ACC112 (cell line): ENCODE results near the gene KRT14.

Source experiments
- H2AFZ ChIP-seq: fragments of 200-600 bp; sonication (generic); one replicate; pipeline ENCODE4 v1.6.0; 2017; ENCODE audit warnings: antibody characterized with exemption, low read length; ENCODE audit not compliant: unreplicated experiment
- H3K27ac ChIP-seq: fragments of 200-600 bp; sonication (generic); 2 replicates; pipeline ENCODE4 v1.5.1; 2014; ENCODE audit warnings: low read depth, mild to moderate bottlenecking, antibody characterized with exemption, low read length, moderate library complexity
- H3K27me3 ChIP-seq: fragments of 200-600 bp; sonication (generic); 2 replicates; pipeline ENCODE4 v1.6.1; 2014; ENCODE audit warnings: mild to moderate bottlenecking, antibody characterized with exemption, low read length, moderate library complexity, mixed read lengths; ENCODE audit not compliant: insufficient read depth
- H3K36me3 ChIP-seq: fragments of 200-600 bp; sonication (generic); 2 replicates; pipeline ENCODE4 v1.6.1; 2016; ENCODE audit warnings: mild to moderate bottlenecking, antibody characterized with exemption, low read length, moderate library complexity, mixed read lengths; ENCODE audit not compliant: insufficient read depth
- H3K4me1 ChIP-seq: fragments of 200-600 bp; sonication (generic); one replicate; pipeline ENCODE4 v1.6.1; 2016; ENCODE audit warnings: low read length, mixed read lengths; ENCODE audit not compliant: insufficient read depth, unreplicated experiment, control insufficient read depth
- H3K4me3 ChIP-seq: fragments of 200-600 bp; sonication (generic); 2 replicates; pipeline ENCODE4 v1.5.1; 2014; ENCODE audit warnings: mild to moderate bottlenecking, low read depth, low read length
- H3K79me2 ChIP-seq: fragments of 200-600 bp; sonication (generic); one replicate; pipeline ENCODE4 v1.6.0; 2016; ENCODE audit warnings: low read length; ENCODE audit not compliant: control insufficient read depth, unreplicated experiment, insufficient read depth

The KRT14 gene

GRCh38 chr17:41571561-41572434, 14.9 kb downstream of the KRT14 start, which contains the start of gene KRT9:
TSS of gene KRT9 (minus strand) at chr17:41572059. CDS start at chr17:41571992, 67 bp downstream.
- Histone ChIP-seq H3K4me1 (no peaks in the 10 kb centered on the region), H2AFZ (no peak within 1 kb of the TSS), H3K79me2 (no peaks in the 10 kb centered on the region), H3K27me3 (peaks cover 85% of the 10 kb centered on the region), H3K27ac (no peak within 1 kb of the TSS), H3K4me3 (no peak within 1 kb of the TSS), H3K36me3 (no peaks in the 10 kb centered on the region)

- Histone ChIP-seq H3K27ac (no peak overlapping the region), H3K79me2 (no peaks in the 10 kb centered on the region), H3K27me3 (peaks cover 95% of the 10 kb centered on the region)
Measured at GRCh38 chr17:41567317-41567716, 19.4 kb downstream of the KRT14 start.

GRCh38 chr17:41565338-41565737, 21.4 kb downstream of the KRT14 start:
- Histone ChIP-seq H2AFZ (no peak overlapping the region), H3K79me2 (no peaks in the 10 kb centered on the region), H3K4me1 (no peaks in the 10 kb centered on the region), H3K27me3 (peaks cover 85% of the 10 kb centered on the region), H3K36me3 (no peaks in the 10 kb centered on the region), H3K4me3 (no peak overlapping the region), H3K27ac (no peak overlapping the region)

More at GRCh38 chr17:41567317-41567716, 19.4 kb downstream of the KRT14 start:
- Histone ChIP-seq H2AFZ (no peak overlapping the region), H3K4me1 (no peaks in the 10 kb centered on the region), H3K36me3 (no peaks in the 10 kb centered on the region), H3K4me3 (no peak overlapping the region)

- Histone ChIP-seq H3K79me2 (no peaks in the 10 kb centered on the region), H2AFZ (no peak overlapping the region), H3K27ac (no peak overlapping the region), H3K4me3 (no peak overlapping the region), H3K27me3 (peaks cover 69% of the 10 kb centered on the region), H3K36me3 (no peaks in the 10 kb centered on the region), H3K4me1 (peaks cover 12% of the 10 kb centered on the region)
Measured at GRCh38 chr17:41563607-41564170, 23.0 kb downstream of the KRT14 start.

GRCh38 chr17:41561554-41561953, 25.1 kb downstream of the KRT14 start:
- Histone ChIP-seq H3K4me1 (peaks cover 12% of the 10 kb centered on the region), H2AFZ (no peak overlapping the region), H3K36me3 (no peaks in the 10 kb centered on the region), H3K27ac (no peak overlapping the region), H3K4me3 (no peak overlapping the region), H3K27me3 (peaks cover 48% of the 10 kb centered on the region), H3K79me2 (no peaks in the 10 kb centered on the region)

GRCh38 chr17:41559548-41559947, 27.1 kb downstream of the KRT14 start:
- Histone ChIP-seq H3K4me3 (no peak overlapping the region), H3K79me2 (no peaks in the 10 kb centered on the region), H3K4me1 (peaks cover 15% of the 10 kb centered on the region), H3K27me3 (peaks cover 31% of the 10 kb centered on the region), H2AFZ (no peak overlapping the region), H3K27ac (no peak overlapping the region), H3K36me3 (no peaks in the 10 kb centered on the region)

- Histone ChIP-seq H3K27ac (no peak overlapping the region), H3K27me3 (peaks cover 12% of the 10 kb centered on the region; the same call in 1 of the 2 replicates), H2AFZ (no peak overlapping the region), H3K36me3 (no peaks in the 10 kb centered on the region), H3K79me2 (no peaks in the 10 kb centered on the region), H3K4me3 (no peak overlapping the region), H3K4me1 (peaks cover 15% of the 10 kb centered on the region)
Measured at GRCh38 chr17:41556931-41557330, 29.8 kb downstream of the KRT14 start.

- H3K79me2 ChIP-seq: no peaks in the 10 kb centered on the region
- H3K27me3 ChIP-seq: peaks cover 7% of the 10 kb centered on the region; the same call in 1 of the 2 replicates
- peaks cover 21% of the 10 kb centered on the region for H3K4me1 ChIP-seq
- no peak overlapping the region for H2AFZ ChIP-seq
- H3K36me3 ChIP-seq: no peaks in the 10 kb centered on the region
- H3K27ac ChIP-seq: no peak overlapping the region
- H3K4me3 ChIP-seq: no peak overlapping the region
Measured at GRCh38 chr17:41556306-41556705, 30.4 kb downstream of the KRT14 start.

GRCh38 chr17:41555105-41555887, 31.4 kb downstream of the KRT14 start:
- H3K27ac ChIP-seq: no peak overlapping the region
- H3K4me3 ChIP-seq: no peak overlapping the region
- no peak overlapping the region for H2AFZ ChIP-seq
- peaks cover 22% of the 10 kb centered on the region for H3K4me1 ChIP-seq
- H3K36me3 ChIP-seq: no peaks in the 10 kb centered on the region
- H3K79me2 ChIP-seq: no peaks in the 10 kb centered on the region
- peaks cover 3% of the 10 kb centered on the region; the same call in 1 of the 2 replicates for H3K27me3 ChIP-seq

- Histone ChIP-seq H3K79me2 (no peaks in the 10 kb centered on the region), H3K4me3 (no peak overlapping the region), H3K27ac (no peak overlapping the region), H3K4me1 (peaks cover 19% of the 10 kb centered on the region), H2AFZ (no peak overlapping the region), H3K27me3 (peaks cover 3% of the 10 kb centered on the region; the same call in 1 of the 2 replicates), H3K36me3 (no peaks in the 10 kb centered on the region)
Measured at GRCh38 chr17:41553987-41554680, 32.6 kb downstream of the KRT14 start.
